Measurements from ENCODE around the gene AOX1. TPM values are rescaled to one million over a fixed set of nuclear protein-coding genes. Genes with fewer than 3 reads are reported as not detected.
A peak's percentile ranks its signal among the peaks of the same experiment; 100 is the strongest.
"Not testable (repeated sequence)": the region's sequence is repeated elsewhere in the genome, so short reads cannot be mapped to it uniquely, and the experiment has no call there.

Gene AOX1
- total RNA-seq, 1 donor from 2014 or later: 7.7 TPM

DNA sequence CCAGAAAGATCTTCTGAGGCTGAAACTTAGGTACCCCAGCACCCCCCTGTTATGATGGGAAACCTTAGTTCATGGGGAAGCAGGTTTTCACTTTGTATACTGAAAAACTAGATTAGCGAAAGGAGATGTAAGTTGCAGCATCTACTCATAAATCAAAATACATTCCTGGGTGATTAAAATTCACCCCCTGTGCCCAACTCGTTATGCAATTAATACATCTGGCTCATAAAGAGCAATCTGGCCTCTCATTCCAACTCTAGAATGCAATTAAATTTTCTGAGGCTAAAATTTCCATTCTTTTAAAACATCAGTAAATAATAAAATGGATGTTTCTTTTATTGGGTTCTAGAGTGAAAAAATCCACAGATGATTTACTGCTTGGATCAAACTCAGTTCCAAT lies 115.0 kb downstream of the AOX1 start:
- DNase-seq (ENCODE audit: low spot score): no peak

DNA sequence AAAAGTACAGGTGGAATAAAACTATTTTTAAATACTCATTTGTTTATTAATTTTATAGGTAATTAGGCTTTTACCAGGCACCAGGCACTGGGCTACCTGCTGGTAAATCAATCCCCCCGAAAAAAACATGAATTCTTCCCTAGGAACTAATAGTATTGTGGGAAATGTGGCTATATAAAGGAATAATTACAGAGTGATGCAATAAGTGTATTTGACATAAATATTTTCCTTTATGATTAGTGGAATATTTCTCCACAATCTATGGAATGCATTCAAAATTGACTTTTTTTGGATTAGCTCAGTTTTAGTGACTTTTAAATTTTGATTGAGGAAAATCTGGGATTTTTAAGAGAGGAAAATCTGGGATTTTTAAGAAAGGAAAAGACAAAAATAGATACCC lies 116.2 kb downstream of the AOX1 start:
- DNase-seq (ENCODE audit: low spot score): no peak

DNA sequence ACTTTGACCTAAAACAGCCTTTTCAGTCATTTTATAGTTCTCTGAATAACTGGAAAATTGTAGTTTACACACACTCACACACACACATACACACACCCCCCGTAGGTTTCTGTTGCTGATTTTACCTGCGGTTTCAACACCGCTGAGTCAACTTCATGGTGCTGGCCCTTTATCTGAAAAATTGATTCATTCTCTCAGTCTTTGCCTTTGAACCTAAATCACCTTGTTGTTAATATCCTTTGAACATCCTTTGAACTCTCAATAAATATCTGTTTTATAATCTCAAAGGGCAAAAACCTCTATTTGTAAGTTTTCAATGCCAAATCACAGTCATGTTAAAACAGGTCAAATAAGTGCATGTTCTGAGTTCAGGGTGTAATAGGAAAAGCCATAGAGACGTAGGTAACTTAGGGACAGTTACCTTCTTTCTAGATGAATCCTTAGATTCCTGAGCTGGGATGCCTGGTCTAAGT lies 116.9 kb downstream of the AOX1 start:
- DNase-seq (ENCODE audit: low spot score): no peak

DNA sequence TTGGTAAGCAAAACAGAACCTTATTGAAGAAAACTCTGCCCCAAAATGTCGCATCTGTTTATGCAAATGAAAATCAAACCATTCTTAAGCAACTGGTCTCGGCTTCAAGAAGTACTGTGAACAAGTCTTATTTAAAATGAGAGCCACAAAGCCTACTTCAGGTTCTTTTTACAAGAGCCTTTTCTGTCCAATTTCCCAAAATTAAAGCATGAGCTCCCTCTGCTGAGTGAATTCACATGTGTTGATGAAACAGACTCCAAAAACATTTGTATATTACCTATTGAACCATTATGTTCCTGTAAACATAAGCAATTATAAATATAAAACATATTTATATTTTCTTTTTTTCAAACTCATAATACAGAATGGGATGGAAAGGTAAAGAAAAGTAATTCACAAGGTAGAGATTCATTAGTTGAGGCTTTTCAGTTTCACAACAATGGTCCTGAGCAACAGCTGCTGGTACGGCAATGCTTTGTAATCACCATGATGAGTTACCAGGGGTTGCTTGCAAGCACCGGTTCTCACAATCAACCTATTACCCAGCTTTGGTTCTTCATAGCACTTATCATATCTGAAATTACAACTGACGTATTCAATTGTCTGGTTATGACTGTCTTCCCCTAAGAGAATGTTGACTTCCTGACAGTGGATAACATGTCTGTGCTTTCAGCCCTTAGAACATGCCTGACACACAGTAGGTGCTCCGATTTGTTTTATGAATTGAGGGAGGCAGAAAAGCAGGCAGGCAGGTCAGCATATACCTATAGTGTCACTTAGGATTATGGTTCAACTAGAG lies 117.5 kb downstream of the AOX1 start:
- DNase-seq (ENCODE audit: low spot score): peak; percentile 75

DNA sequence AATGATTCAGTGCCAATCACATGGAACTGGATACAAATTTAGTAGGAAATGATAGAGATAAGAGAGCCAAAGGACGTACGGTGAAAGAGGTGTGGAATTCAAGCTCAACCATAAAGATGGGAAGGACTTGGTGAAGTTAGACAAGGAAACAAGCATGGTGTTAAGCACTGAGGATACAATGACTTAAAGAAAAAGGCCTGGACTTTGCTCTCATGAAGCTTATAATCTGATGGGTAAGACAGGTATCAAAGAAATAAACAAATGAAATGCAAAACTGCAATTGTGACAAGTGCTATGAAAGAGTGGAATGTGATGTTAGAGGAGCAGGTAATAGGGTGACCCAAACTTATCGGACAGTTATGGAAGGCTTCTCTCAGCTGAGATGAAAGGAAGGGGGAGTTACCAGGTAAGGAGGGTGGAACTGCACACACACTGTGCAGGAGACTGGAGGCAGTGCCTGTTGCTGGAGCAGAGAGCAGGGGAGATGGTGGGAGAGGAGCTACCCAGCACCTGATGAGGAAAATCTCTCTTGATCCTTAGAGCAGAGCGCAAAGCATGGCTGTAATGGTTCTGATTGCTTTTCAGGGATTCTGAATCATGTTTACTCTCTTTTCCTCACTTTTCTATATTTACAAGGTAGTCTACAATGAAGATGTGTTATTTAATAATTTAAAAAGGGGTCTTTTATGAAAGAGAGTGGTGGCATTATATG lies 118.3 kb downstream of the AOX1 start:
- DNase-seq (ENCODE audit: low spot score): no peak

DNA sequence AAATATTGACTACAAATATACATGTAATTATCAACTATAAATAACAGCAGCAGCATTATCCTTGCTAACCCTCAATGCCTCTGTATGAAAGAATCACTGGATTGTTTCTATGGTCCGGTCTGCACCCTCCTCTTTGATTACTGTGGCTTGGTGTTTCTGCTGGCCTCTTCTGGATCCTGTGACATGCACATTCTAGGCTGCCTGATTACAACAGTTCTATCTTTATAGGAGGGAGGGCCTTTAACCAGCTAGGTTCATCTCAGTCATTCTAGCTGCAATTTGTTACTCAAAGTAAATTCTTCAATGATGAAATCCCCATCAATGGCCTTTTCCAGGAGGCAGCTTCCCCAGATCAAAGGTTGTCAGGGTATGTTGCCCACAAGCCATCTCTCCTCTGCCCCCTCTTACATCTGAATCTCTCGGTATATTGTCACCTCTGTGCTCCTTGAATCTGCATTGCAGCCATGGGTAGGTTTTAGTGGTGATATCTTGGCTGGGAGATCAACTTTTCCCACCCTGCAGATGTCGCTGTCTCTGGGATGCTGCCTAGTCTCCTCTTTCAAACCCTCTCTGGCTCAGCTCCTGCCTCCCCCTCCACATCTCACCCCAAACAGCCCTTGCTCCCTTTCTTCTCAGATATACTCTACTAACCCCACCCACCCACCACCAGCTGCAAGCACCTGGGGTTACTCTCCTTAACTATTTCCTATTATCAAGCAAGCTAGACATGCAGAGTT lies 119.7 kb downstream of the AOX1 start:
- no peak for DNase-seq (ENCODE audit: low spot score)

DNA sequence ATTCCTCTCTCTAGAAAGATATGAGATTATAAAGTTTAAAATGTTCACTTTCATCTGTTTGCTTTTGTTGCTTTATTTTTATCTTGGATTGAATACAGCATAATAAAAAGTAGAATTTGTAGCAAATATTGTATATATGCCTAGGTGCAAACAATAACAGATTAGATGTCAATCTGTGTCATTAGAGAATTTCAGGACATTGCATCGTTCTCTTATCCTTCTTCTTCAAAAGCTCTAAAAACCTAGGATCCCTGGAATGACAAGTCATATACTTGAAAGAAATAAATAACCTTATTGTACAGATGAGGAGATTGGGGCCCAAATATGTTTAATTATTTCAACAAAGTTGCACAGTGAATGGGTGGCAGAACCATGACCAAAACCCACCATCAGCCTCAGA lies 123.1 kb downstream of the AOX1 start:
- DNase-seq (ENCODE audit: low spot score): no peak

DNA sequence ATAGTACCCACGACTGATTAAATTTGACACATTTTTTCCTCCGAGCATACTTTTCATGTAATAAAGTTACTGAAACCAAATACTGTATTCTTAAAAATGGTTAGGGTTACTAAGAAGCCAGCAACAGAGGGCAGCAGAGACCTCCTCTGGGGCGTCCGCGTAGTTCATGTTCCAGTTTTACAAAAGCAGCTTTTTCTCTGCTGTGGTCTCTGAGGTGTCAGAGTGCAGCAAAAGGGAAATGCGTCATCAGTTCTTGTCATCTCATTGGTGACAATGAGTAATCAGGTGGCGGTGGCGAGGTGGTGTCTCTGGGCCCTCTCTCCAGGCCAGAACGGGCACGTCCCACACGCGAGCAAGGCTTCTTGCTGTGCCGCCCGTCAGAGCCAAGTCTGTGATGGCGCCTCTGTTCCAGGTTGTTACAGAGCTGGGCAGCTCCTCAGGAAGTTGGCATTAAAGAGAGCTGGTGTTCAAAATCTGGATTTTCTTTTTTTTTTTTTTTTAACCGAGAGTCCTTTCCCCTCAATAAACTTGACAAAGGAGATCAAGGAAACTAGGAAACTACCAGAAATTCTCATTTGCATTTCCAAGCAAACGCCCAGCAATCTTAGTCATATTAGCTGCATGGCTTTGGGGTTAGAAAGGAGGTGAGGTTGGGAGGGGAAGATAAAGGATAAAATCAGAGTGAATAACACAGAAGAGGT lies 127.3 kb downstream of the AOX1 start:
- DNase-seq (ENCODE audit: low spot score): peak; percentile 88

DNA sequence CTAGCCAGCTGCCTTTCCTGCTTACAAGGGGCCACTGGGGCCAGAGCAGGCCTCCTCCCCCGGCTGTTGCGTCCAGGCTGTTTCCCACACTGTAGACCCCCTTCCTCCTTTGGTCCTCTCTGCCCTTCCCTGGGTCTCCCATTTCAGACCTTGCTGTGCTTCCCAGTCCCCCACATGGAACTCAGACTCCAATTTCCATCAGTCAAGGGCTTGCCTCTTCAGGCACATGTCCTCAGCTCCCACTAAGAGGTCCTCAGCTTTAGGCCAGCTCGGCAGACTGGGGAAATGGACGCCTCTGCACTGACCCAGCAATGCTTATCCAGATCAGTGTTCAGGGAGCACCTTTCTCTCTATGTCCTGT lies 127.9 kb downstream of the AOX1 start:
- DNase-seq (ENCODE audit: low spot score): no peak

DNA sequence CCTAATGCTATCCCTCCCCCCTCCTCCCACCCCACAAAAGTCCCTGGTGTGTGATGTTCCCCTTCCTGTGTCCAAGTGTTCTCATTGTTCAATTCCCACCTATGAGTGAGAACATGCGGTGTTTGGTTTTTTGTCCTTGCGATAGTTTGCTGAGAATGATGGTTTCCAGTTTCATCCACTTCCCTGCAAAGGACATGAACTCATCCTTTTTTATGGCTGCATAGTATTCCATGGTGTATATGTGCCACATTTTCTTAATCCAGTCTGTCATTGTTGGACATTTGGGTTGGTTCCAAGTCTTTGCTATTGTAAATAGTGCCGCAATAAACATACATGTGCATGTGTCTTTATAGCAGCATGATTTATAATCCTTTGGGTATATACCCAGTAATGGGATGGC lies 129.2 kb downstream of the AOX1 start:
- DNase-seq (ENCODE audit: low spot score): not testable (repeated sequence)

DNA sequence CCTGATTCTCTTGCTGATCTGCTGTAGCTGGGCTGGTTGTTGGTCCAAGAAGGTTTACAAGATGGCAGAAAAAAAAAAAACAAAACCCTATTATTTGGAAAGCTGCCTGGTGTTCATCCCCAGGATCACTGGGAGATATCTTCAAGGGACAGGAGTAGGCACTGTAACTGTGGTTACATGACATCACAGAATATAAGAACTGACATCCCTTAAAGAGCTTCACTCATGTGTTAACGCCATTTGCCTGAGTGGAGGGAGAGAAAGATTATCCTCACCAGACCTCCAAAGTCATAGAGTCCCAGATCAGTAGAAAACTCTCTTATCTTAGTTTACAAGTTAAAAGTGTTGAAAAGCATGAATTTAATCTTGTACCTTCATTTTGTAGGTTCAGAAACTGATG lies 130.6 kb downstream of the AOX1 start:
- DNase-seq (ENCODE audit: low spot score): no peak

Other genes starting within 250 kb of the AOX1 start
- 31.5 TPM for gene KCTD18, start 75.9 kb upstream of the AOX1 start, total RNA-seq (ENCODE audit: insufficient read depth, low replicate concordance)
- gene SGO2, start 59.8 kb upstream of the AOX1 start, total RNA-seq (ENCODE audit: insufficient read depth, low replicate concordance): 22.9 TPM
- 281 TPM for gene BZW1, start 225.9 kb downstream of the AOX1 start, total RNA-seq (ENCODE audit: insufficient read depth, low replicate concordance)